K562 (cell line): ENCODE results near the gene DAP. TPM values are rescaled to one million over a fixed set of nuclear protein-coding genes. Genes with fewer than 3 reads are reported as not detected.

ENCODE experiments used
- ATAC-seq: fragments of 200-7000 bp; cut with Tn5 transposase; 3 replicates; pipeline ENCODE4 v1.9.1; 2020; ENCODE audit warnings: moderate library complexity
- BruUV-seq: library from RNA; stranded (reverse); fragments of 400-500 nt; replicated peaks from 2 replicates; lab custom pipeline; 2021; lab: Mats Ljungman, UMichigan
- CTCF ChIA-PET: fragments of 300-600 bp; formaldehyde crosslinking; extraction: SDS; loops from one replicate; lab custom pipeline; 2021; ENCODE audit warnings: low intra/inter-chr PET ratio; lab: Yijun Ruan, JAX
- POLR2A ChIA-PET: fragments of 300-600, 350-650 bp; sonication (Branson Sonifier 250); formaldehyde crosslinking; extraction: SDS; loops from one replicate; lab custom pipeline; 2021; ENCODE audit warnings: antibody characterized with exemption, inconsistent platforms; lab: Yijun Ruan, JAX
- DNase-seq, 4 experiments: peaks; one replicate each; pipeline versions ENCODE4 v3.0.0 to v3.0.0-alpha.2; 2011 to 2018; ENCODE audit warnings: low spot score in 3 of 4, mixed read lengths in 3 of 4; ENCODE audit errors: extremely low read depth in 1 of 4
- FAIRE-seq: peaks from 2 replicates; lab custom pipeline; 2011; peaks lifted over from hg19 to GRCh38; lab: Jason Lieb, UNC
- H2AFZ ChIP-seq: 2 replicates; pipeline ENCODE4 v1.6.0; 2011; ENCODE audit warnings: low read depth, low read length, control low read depth, inconsistent platforms
- H3K27ac ChIP-seq: fragments of 200-600 bp; 3 replicates; pipeline ENCODE4 v1.8.0; 2011; ENCODE audit warnings: low read depth, mild to moderate bottlenecking, control low read depth, inconsistent platforms, low read length, moderate library complexity, mixed read lengths; ENCODE audit errors: extremely low read depth
- H3K27me3 ChIP-seq, 2 experiments: fragments of 300-600 bp in 1 of 2; 2 replicates in 1 of 2; 3 replicates in 1 of 2; pipeline versions ENCODE4 v1.6.0 to v1.8.0; 2011; ENCODE audit warnings: inconsistent platforms in 2 of 2, low read length in 2 of 2, mild to moderate bottlenecking in 1 of 2, mixed read lengths in 1 of 2, moderate library complexity in 1 of 2; ENCODE audit not compliant: control insufficient read depth in 2 of 2, insufficient read depth in 2 of 2
- H3K36me3 ChIP-seq: fragments of 300-600 bp; 3 replicates; pipeline ENCODE4 v1.8.0; 2011; ENCODE audit warnings: mild to moderate bottlenecking, low read length, inconsistent platforms; ENCODE audit not compliant: control insufficient read depth, insufficient read depth
- H3K4me1 ChIP-seq, 2 experiments: fragments of 200-600 bp in 1 of 2; replicated peaks in 1 of 2; 2 replicates in 1 of 2; 3 replicates in 1 of 2; pipeline versions ENCODE4 v1.5.1 to v1.8.0; 2011; ENCODE audit warnings: inconsistent platforms in 2 of 2, low read length in 2 of 2, mild to moderate bottlenecking in 1 of 2, mixed read lengths in 1 of 2, moderate library complexity in 1 of 2; ENCODE audit not compliant: control insufficient read depth in 2 of 2, insufficient read depth in 2 of 2
- H3K4me2 ChIP-seq: 2 replicates; pipeline ENCODE4 v1.6.1; 2011; ENCODE audit warnings: low read length, control low read depth, inconsistent platforms, mixed read lengths; ENCODE audit not compliant: insufficient read depth
- H3K4me3 ChIP-seq: fragments of 200-600 bp; sonication (generic), shearing (Covaris generic); 2 replicates; pipeline ENCODE4 v1.5.1; 2016; ENCODE audit warnings: control low read depth, inconsistent platforms
- H3K79me2 ChIP-seq: fragments of 200-600 bp; 3 replicates; pipeline ENCODE4 v1.8.0; 2011; ENCODE audit warnings: low read length, inconsistent platforms; ENCODE audit not compliant: control insufficient read depth, insufficient read depth
- H3K9ac ChIP-seq, 2 experiments: 2 replicates each; pipeline versions ENCODE4 v1.6.0 to v1.6.1; 2011; ENCODE audit warnings: low read depth in 2 of 2, low read length in 2 of 2, control low read depth in 1 of 2, inconsistent platforms in 1 of 2, mild to moderate bottlenecking in 1 of 2, mixed read lengths in 1 of 2; ENCODE audit not compliant: insufficient read depth in 1 of 2
- H3K9me1 ChIP-seq: one replicate; pipeline ENCODE4 v1.6.0; 2011; ENCODE audit warnings: inconsistent platforms, mild to moderate bottlenecking, low read length, moderate library complexity; ENCODE audit not compliant: control insufficient read depth, insufficient read depth
- H3K9me3 ChIP-seq: replicated peaks from 2 replicates; pipeline ENCODE4 v1.5.1; 2011; ENCODE audit warnings: low read depth, low read length, inconsistent platforms; ENCODE audit not compliant: control insufficient read depth, insufficient read depth
- H4K20me1 ChIP-seq: replicated peaks from 2 replicates; pipeline ENCODE4 v1.6.1; 2011; ENCODE audit warnings: low read length, inconsistent platforms, mixed read lengths; ENCODE audit not compliant: control insufficient read depth, insufficient read depth
- LEF1 ChIP-seq: fragments of 450-650 bp; IDR thresholded peaks from 2 replicates; pipeline ENCODE4 v1.6.1; 2016; ENCODE audit warnings: mild to moderate bottlenecking
- MBD2 ChIP-seq: sonication (generic); IDR thresholded peaks from 2 replicates; pipeline ENCODE4 v1.6.1; 2016; ENCODE audit warnings: low read depth, borderline replicate concordance
- MIER1 ChIP-seq: fragments of 450-650 bp; IDR thresholded peaks from 2 replicates; pipeline ENCODE4 v1.6.1; 2016; ENCODE audit warnings: antibody characterized with exemption, mild to moderate bottlenecking, low read depth
- NONO ChIP-seq, 2 experiments: fragments of 200-400 bp in 1 of 2; fragments of 450-650 bp in 1 of 2; formaldehyde crosslinking in 1 of 2; IDR thresholded peaks; 2 replicates each; pipeline ENCODE4 v1.6.1; 2017; ENCODE audit warnings: low read depth in 2 of 2, mild to moderate bottlenecking in 2 of 2, moderate library complexity in 2 of 2, low read length in 1 of 2
- SOX6 ChIP-seq: fragments of 450-650 bp; IDR thresholded peaks from 2 replicates; pipeline ENCODE4 v1.6.1; 2014; ENCODE audit warnings: mild to moderate bottlenecking
- STAT5B ChIP-seq: fragments of 250-450 bp; sonication (Bioruptor Pico); IDR thresholded peaks from 2 replicates; pipeline ENCODE4 v1.8.0; 2021; ENCODE audit warnings: mild to moderate bottlenecking, inconsistent platforms
- ZNF436 ChIP-seq: fragments of 250-450, 450-650 bp; sonication (Bioruptor Pico); formaldehyde crosslinking; IDR thresholded peaks from 2 replicates; pipeline ENCODE4 v1.7.0; 2020; ENCODE audit warnings: mild to moderate bottlenecking
- ZNF444 ChIP-seq: fragments of 250-450 bp; sonication (Bioruptor Pico); IDR thresholded peaks from 2 replicates; pipeline ENCODE4 v1.4.0; 2020; ENCODE audit warnings: mild to moderate bottlenecking, moderate library complexity
- WGBS: fragments of 100-300 bp; shearing (Covaris generic); methylation state at CpG from one replicate; pipeline ENCODE4 v1.1.6; 2016; ENCODE audit warnings: low coverage, mixed read lengths; ENCODE audit not compliant: insufficient coverage; ENCODE audit errors: missing lambda C conversion rate; 5-methylcytosine and 5-hydroxymethylcytosine counted together
- in situ Hi-C: fragments of 300-500 bp; cut with MboI; formaldehyde crosslinking; loops from 4 replicates; pipeline ENCODE4 v1.15.0; 2018; ENCODE audit warnings: inconsistent platforms, mixed read lengths
- intact Hi-C: fragments of 100-400 bp; cut with micrococcal nuclease; formaldehyde crosslinking; loops from 2 replicates; pipeline ENCODE4 v1.14.2; 2022
- polyA plus RNA-seq, 8 experiments: library from polyadenylated mRNA; depleted of rRNA in 4 of 8; stranded (reverse) in 5 of 8; unstranded in 3 of 8; fragments of >200 nt; fragmentation: Nextera tagmentation in 2 of 8; fragmentation: Illumina TruSeq in 1 of 8; extraction: Ambion mirVana in 2 of 8; extraction: Trizol in 1 of 8; gene quantifications; 2 replicates each; pipeline versions ENCODE4 v1.2.1 to v1.2.3, GENCODE V29; 2011 to 2014; ENCODE audit warnings: inconsistent platforms in 1 of 8, missing spikeins in 1 of 8
- total RNA-seq, 7 experiments: library from RNA; depleted of rRNA in 6 of 7; stranded (reverse); fragments of >200 nt in 6 of 7; fragmentation: Illumina TruSeq in 2 of 7; extraction: Trizol in 2 of 7; gene quantifications; 2 replicates each; pipeline versions ENCODE4 v1.2.1 to v1.2.3, GENCODE V29; 2011 to 2021; ENCODE audit warnings: low replicate concordance in 1 of 7
- TF ChIP-seq, protein P1 (sequence below): sonication (generic); formaldehyde crosslinking; IDR thresholded peaks from 2 replicates; pipeline ENCODE4 v1.8.0; 2022; ENCODE audit warnings: mild to moderate bottlenecking, missing genetic modification reagents
- TF ChIP-seq, protein P2 (sequence below): fragments of 250-450 bp; sonication (Bioruptor Pico); IDR thresholded peaks from 2 replicates; pipeline ENCODE4 v1.5.0; 2021; ENCODE audit warnings: mild to moderate bottlenecking, moderate library complexity
- TF ChIP-seq, protein P3 (sequence below): fragments of 250-450 bp; sonication (Bioruptor Pico); IDR thresholded peaks from 2 replicates; pipeline ENCODE4 v1.4.0; 2020

DAP gene
- total and polyA plus RNA-seq, 9 of the 15 experiments (the other 6 are each of a cell fraction or from before 2014, with no cell fraction given): 14.1 to 151 (median 34.5) TPM

DNA sequence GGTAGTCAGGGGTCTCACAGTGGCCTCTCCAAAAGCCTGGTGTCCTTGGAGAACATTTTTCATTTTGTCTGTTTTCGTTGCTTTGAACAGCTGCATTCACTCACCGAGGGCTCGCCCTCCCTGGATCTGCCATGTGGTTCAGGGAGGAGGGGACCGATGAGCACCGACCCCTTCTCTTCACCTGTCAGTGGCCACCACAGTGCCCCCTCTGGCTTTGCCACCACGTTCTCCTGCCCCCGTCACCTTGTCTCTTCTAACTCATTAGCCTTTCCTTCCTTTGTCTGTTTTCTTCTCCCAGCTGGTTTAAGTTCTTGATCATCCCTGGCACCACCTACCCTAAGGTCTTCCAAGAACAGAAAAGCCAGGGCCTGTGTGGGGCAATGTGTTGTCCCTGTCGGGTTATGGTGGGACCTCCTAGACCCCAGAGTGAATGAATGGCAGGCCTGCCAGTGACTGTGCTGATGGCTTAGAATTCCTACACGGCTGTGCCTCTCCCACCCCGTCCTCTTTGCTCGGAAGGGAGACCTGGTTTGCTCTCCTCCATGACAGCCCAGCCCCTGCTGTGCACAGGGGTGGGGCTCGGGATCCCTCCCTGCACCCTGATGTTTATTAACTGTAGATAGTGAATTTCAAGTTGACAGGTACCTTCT lies 107.2 kb downstream of the DAP start:
- no TSS peak for BruUV-seq
- Histone ChIP-seq H3K4me2 (no peak overlapping the region), H3K79me2 (no peaks in the 10 kb centered on the region), H2AFZ (no peak overlapping the region), H3K4me3 (no peak overlapping the region), H3K4me1 (peaks cover 0 to 2% of the 10 kb centered on the region in 2 experiments; a peak in 1 of 5 replicates), H3K36me3 (no peaks in the 10 kb centered on the region), H3K27ac (no peak overlapping the region), H3K27me3 (peaks cover 49 to 58% of the 10 kb centered on the region in 2 experiments), H3K9ac (0 out of 4 replicates have a peak overlapping the region, but pooled peaks of 1 of the 2 experiments have one; percentile 46), H3K9me3 (no peaks in the 10 kb centered on the region), H3K9me1 (peaks cover 7% of the 10 kb centered on the region), H4K20me1 (peaks cover 9% of the 10 kb centered on the region)
- ChIA-PET CTCF (no interaction called here), POLR2A (no interaction called here)
- 4% methylated on average over 12 of the region's 12 CpGs for WGBS
- FAIRE-seq: no peak
- intact Hi-C loops (no loop called here), in situ Hi-C loops (no loop called here)
- DNase-seq: no peak
- no peak for ATAC-seq
- TF ChIP-seq SOX6 (no peak), LEF1 (no peak), MBD2 (no peak), ZNF436 (CRISPR knock-in tag) (no peak), NONO (IDR thresholded peaks at IDR 0.05; ENCODE audit: low read depth in 2 of 2, low read length in 1 of 2) (no peak), ZNF444 (CRISPR knock-in tag) (no peak), STAT5B (CRISPR knock-in tag) (no peak), MIER1 (no peak)
- TF ChIP-seq, protein P1, sequence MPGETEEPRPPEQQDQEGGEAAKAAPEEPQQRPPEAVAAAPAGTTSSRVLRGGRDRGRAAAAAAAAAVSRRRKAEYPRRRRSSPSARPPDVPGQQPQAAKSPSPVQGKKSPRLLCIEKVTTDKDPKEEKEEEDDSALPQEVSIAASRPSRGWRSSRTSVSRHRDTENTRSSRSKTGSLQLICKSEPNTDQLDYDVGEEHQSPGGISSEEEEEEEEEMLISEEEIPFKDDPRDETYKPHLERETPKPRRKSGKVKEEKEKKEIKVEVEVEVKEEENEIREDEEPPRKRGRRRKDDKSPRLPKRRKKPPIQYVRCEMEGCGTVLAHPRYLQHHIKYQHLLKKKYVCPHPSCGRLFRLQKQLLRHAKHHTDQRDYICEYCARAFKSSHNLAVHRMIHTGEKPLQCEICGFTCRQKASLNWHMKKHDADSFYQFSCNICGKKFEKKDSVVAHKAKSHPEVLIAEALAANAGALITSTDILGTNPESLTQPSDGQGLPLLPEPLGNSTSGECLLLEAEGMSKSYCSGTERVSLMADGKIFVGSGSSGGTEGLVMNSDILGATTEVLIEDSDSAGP (CRISPR knock-in tag): no peak
- TF ChIP-seq, protein P2, sequence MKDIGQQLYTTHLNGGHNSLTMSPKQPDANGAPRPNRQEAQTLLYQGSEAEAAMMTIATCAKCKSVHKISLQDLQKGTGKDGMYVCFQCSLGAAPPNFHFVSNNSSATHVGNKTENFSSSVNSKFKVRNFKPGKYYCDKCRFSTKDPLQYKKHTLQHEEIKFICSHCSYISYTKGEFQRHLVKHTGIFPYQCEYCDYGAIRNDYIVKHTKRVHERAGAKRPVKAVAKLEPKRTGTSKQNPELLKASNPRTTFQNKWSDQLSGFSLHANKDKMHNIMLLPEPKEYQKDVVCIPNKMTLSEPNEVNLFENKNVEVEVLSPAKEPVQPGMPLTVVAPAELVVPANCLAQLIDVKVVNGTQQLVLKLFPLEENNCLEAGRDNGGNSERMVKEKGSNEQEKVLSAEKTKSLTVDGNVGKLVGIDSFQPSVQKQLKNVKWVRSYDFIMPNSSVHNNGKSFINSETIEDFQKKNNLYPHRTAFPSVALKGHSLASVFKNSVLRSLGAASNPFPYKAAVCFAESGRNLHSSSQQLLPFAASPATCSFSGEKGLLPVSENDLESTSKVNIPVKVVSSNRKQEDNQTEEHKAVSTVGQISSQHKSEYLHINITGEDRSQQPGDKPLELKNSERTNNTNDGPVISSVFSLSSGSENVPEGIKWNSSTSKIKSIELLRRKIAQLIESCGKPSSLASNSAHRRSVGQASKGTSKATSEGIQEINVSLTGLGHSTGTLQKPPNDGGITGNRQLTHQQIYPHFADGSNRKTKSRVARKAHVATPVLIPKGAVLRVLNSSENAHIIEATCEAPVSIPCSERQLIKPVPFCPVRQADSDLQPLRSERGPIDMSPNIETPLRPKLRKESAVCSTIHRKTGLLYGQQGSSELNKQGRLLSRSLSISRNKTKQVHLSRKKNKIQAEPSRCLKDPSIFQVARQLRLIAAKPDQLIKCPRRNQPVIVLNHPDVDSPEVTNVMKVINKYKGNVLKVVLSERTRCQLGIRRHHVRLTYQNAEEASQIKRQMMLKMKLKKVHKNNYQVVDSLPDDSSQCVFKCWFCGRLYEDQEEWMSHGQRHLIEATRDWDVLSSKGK (CRISPR knock-in tag): no peak
- TF ChIP-seq, protein P3, sequence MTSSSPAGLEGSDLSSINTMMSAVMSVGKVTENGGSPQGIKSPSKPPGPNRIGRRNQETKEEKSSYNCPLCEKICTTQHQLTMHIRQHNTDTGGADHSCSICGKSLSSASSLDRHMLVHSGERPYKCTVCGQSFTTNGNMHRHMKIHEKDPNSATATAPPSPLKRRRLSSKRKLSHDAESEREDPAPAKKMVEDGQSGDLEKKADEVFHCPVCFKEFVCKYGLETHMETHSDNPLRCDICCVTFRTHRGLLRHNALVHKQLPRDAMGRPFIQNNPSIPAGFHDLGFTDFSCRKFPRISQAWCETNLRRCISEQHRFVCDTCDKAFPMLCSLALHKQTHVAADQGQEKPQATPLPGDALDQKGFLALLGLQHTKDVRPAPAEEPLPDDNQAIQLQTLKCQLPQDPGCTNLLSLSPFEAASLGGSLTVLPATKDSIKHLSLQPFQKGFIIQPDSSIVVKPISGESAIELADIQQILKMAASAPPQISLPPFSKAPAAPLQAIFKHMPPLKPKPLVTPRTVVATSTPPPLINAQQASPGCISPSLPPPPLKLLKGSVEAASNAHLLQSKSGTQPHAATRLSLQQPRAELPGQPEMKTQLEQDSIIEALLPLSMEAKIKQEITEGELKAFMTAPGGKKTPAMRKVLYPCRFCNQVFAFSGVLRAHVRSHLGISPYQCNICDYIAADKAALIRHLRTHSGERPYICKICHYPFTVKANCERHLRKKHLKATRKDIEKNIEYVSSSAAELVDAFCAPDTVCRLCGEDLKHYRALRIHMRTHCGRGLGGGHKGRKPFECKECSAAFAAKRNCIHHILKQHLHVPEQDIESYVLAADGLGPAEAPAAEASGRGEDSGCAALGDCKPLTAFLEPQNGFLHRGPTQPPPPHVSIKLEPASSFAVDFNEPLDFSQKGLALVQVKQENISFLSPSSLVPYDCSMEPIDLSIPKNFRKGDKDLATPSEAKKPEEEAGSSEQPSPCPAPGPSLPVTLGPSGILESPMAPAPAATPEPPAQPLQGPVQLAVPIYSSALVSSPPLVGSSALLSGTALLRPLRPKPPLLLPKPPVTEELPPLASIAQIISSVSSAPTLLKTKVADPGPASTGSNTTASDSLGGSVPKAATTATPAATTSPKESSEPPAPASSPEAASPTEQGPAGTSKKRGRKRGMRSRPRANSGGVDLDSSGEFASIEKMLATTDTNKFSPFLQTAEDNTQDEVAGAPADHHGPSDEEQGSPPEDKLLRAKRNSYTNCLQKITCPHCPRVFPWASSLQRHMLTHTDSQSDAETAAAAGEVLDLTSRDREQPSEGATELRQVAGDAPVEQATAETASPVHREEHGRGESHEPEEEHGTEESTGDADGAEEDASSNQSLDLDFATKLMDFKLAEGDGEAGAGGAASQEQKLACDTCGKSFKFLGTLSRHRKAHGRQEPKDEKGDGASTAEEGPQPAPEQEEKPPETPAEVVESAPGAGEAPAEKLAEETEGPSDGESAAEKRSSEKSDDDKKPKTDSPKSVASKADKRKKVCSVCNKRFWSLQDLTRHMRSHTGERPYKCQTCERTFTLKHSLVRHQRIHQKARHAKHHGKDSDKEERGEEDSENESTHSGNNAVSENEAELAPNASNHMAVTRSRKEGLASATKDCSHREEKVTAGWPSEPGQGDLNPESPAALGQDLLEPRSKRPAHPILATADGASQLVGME (CRISPR knock-in tag): no peak
